ENCODE data around the gene CX3CR1.
"Not testable (repeated sequence)": the region's sequence is repeated elsewhere in the genome, so short reads cannot be mapped to it uniquely, and the experiment has no call there.

CX3CR1 gene
- total RNA-seq = 0 to 0.94 reads per million in 2 donors

GRCh38 chr3:39279745-39280517 lies at the start of gene CX3CR1:
Gene CX3CR1 (minus strand): TSS chr3:39280036. CDS start chr3:39266509, 13,527 bp downstream.
- DNase-seq = no peak

- peak in 1 of 5 experiments; percentile 75 for DNase-seq
Measured at GRCh38 chr3:39329493-39329892, 49.7 kb upstream of the CX3CR1 start, which contains the start of gene CCR8. Gene CCR8 (plus strand): TSS chr3:39329709. CDS start chr3:39332332, 2,623 bp downstream.

DNA sequence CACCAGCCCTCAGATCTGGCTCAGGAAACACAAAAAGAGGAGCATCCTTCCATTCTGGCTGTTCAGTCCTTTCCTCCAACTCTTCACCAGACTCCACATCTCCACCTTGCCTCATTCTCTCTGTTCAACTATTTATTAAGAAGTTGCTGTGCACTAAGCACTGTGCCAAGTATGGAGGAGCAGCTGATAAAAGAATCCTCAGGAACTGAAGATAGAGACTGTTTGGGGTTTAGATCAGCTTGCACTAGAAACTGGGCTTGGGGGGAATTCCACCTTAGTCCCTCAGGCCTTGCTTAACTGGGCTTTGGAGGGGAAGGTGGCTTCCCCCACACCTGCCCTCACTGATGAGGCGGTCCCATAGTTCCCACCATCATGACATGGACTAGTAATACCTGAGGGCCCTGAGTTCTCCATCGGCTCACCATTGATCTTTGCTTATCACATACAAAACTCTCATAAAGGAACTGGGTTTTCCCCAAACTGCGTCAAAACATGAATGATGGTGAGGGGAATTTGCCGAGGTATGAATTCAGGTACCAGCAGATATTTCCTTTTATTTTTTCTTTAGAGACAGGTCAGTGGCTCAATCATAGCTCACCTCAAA lies 48.0 kb upstream of the CX3CR1 start:
- peak in 4 of 5 experiments; percentile 15 to 73 (median 36) for DNase-seq

DNA sequence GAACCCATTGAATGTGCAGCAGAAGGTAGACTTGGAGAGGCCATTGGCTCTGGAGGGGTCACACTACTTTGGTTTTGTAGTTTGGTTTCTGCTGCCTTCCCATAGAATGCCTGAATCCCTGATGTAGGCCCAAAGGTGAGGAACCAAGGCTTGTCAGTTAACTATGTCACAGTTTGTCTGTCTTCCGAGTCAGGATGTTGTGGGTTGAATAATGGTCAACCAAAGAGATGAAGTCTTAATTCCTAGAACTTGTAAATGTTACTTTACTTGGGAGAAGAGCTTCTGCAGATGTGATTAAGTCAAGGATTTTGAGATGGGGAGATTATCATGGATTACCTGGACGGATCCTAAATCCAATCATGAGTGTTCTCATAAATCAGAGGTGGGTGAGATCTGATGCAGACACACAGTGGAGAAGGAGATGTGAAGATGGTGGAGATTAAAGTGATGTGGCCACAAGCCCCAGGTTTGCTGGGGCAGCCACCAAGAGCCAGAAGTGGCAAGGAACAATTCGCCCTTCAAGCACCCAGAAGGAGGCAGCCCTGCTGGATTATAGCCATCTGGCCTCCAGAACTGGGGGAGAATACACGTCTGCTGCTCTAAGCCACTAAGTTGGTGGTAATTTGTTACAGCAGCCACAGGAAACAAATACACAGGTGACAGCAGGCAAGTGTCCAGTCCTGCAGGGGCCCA lies 47.4 kb upstream of the CX3CR1 start:
- DNase-seq = peak in 1 of 5 experiments; percentile 67

DNA sequence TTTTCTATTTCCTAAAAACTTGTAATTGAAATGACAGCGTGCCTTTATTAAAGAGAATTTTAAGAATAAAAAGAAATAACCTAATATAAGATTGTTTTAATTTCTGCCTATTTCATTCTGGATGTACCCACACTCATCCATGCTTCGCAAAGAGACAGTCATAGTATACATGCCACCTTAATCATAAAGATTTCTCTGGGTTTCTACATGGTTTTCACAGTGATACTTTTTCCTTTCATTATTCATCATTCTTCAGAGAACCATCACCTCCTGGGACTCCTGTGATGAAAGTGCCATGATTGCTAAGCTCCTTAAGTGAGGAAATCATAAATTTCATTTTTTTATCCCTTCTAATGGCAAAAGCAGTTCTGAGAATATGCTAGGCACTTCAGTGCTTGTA lies 45.4 kb upstream of the CX3CR1 start:
- peak in 1 of 5 experiments; percentile 46 for DNase-seq

- no peak for DNase-seq
Measured at GRCh38 chr3:39323494-39323893, 43.7 kb upstream of the CX3CR1 start.

DNA sequence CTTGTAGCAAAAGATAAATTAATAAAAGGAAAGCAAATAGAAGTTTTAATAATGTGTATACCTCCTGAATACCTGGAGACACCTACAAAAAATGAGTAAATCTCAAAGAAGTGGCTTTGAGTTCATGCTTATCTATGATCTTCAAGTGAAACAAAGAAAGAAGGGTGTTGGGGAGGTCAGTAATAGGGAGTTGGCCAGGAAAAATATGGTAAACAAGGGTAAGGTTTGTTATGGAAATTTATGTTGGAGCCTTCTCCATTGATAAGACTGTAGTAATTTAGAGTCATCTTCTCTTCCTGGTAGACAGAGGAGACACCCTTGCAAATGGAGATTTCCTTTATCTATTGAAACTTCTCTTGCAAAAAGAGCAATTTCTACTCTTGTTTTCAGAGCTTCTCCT lies 43.1 kb upstream of the CX3CR1 start:
- no peak for DNase-seq

DNA sequence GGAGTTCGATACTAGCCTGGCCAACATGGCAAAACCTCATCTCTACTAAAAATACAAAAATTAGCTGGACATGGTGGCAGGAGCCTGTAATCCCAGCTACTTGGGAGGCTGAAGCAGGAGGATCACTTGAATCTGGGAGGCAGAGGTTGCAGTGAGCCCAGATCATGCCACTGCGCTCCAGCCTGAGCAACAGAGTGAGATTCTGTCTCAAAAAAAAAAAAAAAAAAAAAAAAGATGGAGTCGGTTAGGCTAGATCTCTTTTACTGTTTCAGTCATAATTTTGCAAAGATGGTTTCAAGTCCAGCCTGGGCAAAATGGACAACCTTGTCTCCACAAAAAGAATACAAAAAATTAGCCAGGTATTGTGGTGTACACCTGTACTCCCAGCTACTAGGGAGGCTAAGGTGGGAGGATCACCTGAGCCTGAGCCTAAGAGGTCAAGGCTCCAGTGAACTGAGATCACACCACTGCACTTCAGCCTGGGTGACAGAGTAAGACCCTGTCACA lies 42.4 kb upstream of the CX3CR1 start:
- DNase-seq = not testable (repeated sequence)

GRCh38 chr3:39321574-39321983 lies 41.7 kb upstream of the CX3CR1 start:
- peak in 1 of 5 experiments; percentile 85 for DNase-seq

- DNase-seq = no peak
Measured at GRCh38 chr3:39319249-39319648, 39.4 kb upstream of the CX3CR1 start.

DNA sequence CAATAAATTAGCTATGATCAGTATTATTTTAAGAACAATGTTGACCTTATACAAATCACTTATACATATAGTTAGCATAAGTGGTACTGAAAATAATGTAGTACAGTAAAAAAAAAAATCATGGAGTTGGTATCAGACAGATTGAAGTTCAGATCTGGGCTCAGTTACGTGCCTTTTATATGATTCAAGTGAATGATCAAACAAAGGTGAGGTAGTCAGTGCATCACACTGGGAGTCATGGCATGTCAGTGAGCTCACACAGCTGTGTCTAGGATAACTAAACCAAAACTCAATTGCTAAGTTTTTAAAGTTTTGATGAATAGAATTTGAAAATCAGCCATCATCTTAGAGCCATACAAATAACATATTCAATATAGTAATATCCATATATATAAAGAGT lies 38.5 kb upstream of the CX3CR1 start:
- no peak for DNase-seq

GRCh38 chr3:39317571-39318169 lies 37.8 kb upstream of the CX3CR1 start:
- no peak for DNase-seq

DNA sequence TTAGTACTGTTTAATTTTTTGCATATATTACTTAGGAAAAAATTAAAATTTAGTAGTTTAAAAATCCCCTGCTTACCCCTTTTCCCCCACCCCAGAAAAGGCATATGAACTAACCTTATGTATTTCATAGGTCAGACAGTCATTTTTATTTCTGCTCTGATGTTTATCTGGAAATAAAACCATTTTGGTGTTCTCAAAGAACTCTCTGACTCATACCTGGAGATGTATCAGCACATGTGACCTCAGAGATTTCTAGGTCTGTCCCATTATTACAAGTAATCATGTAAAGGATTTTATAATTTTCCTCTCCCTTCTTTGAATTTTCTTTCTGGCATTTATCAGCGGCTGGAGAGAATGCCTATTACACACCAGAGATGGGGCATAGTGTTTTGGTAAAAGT lies 35.6 kb upstream of the CX3CR1 start:
- peak in 1 of 5 experiments; percentile 80 for DNase-seq

- DNase-seq = no peak
Measured at GRCh38 chr3:39313289-39313688, 33.5 kb upstream of the CX3CR1 start.

DNA sequence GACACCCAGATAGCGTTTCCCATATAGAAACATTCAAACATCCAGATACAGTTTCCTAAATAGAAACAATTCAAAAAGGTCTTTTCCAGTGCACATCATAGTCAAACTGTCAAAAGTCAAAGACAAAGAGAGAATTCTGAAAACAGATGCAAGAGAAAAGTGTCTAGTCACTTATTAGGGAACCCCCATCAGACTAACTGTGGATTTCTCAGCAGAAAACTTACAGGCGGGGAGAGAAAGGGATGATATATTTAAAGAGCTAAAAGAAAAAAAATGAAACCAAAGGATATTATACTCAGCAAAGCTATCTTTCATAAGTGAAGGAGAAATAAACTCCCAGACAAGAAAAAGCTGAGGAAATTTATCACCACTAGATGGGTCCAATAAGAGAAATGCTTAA lies 22.3 kb upstream of the CX3CR1 start:
- no peak for DNase-seq

- DNase-seq = no peak
Measured at GRCh38 chr3:39299279-39299678, 19.4 kb upstream of the CX3CR1 start.

DNA sequence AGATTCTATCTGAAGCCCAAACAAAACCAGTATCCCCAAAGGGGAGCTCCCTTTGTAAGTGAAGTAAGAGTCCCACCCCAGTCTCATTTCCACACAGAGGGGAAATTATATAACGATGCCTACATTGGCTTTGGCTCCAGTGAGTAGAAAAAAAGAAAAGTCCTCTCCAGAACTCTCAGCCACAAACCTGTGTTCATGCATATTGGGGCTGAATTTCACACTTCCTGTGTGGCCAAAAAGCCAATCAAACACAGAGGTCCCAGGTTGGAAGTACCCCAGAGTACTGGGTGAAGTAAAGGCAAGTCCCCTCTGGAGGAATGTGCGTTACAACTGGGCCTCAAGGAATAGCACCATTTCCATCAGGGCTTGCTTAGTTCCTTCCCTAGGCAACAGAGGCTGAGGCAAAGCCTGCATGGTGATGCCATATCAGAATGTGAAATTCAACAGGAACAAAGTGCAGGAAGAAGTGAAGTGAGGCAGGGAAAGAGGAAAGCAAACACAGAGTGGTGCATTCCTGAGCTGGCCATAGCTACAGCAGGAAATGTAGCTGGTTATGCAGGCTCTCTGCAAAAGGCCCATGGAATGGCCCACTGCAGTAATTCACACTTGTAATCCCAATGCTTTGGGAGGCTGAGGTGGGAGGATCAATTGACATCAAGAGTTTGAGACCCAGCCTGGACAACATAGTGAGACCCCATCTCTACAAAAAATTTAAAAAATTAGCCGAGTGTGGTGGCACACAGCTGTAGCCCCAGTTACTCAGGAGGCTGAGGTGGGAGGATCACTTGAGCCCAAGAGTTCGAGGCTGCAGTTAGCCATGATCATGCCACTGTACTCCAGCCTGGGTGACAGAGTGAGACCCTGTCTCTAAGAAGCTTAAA lies 16.6 kb upstream of the CX3CR1 start:
- DNase-seq = no peak

DNA sequence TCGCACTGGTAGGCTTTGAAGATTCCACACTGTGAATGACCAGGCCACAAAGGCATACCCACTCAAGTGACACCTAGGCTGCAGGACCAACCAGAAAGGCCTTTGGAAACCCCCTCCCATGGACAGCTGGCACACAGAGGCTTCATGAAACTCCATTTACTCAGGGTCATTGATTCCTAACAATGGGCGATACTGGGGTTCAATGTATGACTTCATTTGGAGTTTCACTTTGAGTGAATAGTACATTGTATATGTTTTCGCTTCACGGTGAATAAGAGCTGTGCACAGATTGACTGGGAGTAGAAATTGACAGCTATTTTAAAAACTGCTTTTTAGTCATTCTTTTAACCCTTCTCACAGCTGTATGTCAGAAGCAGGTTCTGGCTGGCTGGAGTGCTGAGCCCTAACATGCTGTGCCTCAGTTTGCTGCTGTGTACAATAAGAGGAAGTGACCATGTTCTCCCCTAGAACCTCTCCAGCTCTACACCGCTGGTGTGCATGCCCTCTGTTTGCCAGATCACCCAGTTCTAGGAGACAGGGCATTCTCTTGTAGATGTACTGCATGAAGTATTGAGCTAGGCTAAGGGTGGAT lies 15.4 kb upstream of the CX3CR1 start:
- DNase-seq = peak in 1 of 5 experiments; percentile 69

GRCh38 chr3:39294446-39295183 lies 14.8 kb upstream of the CX3CR1 start:
- peak in 1 of 5 experiments; percentile 53 for DNase-seq

DNA sequence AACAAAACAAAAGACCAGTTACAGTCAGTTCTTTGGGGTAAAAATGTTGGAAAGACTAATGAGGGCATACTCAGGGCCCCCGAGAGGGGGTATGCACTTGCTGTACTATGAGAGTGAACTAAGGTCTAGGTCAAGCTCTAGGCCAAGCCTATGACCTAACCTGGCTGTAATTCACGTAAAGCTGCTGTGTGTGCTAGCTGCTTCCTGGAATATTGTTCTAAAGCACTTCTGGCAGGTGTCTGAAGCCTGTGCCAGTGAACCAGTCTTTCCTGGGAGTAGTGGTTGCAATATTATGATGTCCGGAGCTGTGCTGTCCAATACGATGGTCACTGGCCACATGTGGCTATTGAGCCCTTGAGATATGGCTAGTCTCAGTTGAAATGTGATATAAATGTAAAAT lies 13.1 kb upstream of the CX3CR1 start:
- DNase-seq = no peak

DNA sequence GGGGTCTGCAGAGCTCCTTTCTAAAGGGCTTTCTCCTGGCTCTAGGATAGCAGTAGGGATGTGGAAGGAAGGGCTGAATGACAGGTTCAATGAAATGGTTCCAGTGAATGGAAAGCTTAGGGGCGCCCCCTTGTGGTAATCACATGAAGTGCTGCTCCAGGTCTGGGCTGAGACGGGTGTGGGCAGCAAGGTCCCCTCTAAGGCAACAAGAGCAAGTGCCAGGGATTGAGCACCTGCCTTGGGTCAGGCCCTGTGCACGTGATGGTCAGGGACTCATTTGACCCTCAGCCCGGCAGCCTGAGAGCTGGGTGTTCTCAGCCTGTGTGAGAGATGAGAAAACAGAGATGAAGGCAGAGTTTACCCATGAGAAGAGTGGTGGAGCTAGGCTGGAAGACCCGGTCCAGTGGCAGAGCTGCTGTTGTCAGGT lies 12.1 kb upstream of the CX3CR1 start:
- peak; percentile 37 to 66 (median 55) for DNase-seq

Measured in T-helper 2 cell (primary cell).